ENCODE measurements around the gene DLG4. TPM values are rescaled to one million over a fixed set of nuclear protein-coding genes. Genes with fewer than 3 reads are reported as not detected.

Gene DLG4
- total and polyA plus RNA-seq, 2 experiments from 2014 or later: 2.9 to 10.7 TPM

GRCh38 chr17:7156342-7156940, 63.2 kb downstream of the DLG4 start:
- Histone ChIP-seq H3K27ac (no peak overlapping the region), H3K9me3 (ENCODE audit: low read depth) (no peaks in the 10 kb centered on the region), H3K4me3 (no peak overlapping the region), H3K4me2 (no peak overlapping the region), H2AFZ (no peak overlapping the region), H3K27me3 (no peaks in the 10 kb centered on the region), H3K4me1 (ENCODE audit: insufficient read depth) (no peaks in the 10 kb centered on the region), H3K36me3 (replicated peaks; ENCODE audit: insufficient read depth, low read depth) (no peaks in the 10 kb centered on the region), H3K79me2 (no peaks in the 10 kb centered on the region), H4K20me1 (ENCODE audit: insufficient read depth, poor library complexity, severe bottlenecking) (no peaks in the 10 kb centered on the region), H3K9me2 (replicated peaks; ENCODE audit: insufficient read depth) (no peaks in the 10 kb centered on the region)
- DNase-seq (ENCODE audit: low spot score): no peak
- TF ChIP-seq EZH2 (IDR thresholded peaks at IDR 0.05; ENCODE audit: borderline replicate concordance): no peak
- no peak for TF ChIP-seq CTCF (IDR thresholded peaks at IDR 0.05; ENCODE audit: poor library complexity)
- TF ChIP-seq EZH2phosphoT487 (IDR thresholded peaks at IDR 0.05; ENCODE audit: low read depth, severe bottlenecking, unreplicated experiment): no peak
- 80% methylated on average over 10 of the region's 10 CpGs for WGBS (ENCODE audit: low lambda C conversion rate, missing lambda C conversion rate)

- H3K9me2 ChIP-seq (replicated peaks; ENCODE audit: insufficient read depth): no peaks in the 10 kb centered on the region
- no peaks in the 10 kb centered on the region for H3K79me2 ChIP-seq
- H3K27me3 ChIP-seq: no peaks in the 10 kb centered on the region
- no peak overlapping the region for H3K4me2 ChIP-seq
- H3K36me3 ChIP-seq (replicated peaks; ENCODE audit: insufficient read depth, low read depth): no peaks in the 10 kb centered on the region
- DNase-seq (ENCODE audit: low spot score): no peak
- H3K4me3 ChIP-seq: no peak overlapping the region
- TF ChIP-seq EZH2phosphoT487 (IDR thresholded peaks at IDR 0.05; ENCODE audit: low read depth, severe bottlenecking, unreplicated experiment) (no peak), CTCF (IDR thresholded peaks at IDR 0.05; ENCODE audit: poor library complexity) (no peak), EZH2 (IDR thresholded peaks at IDR 0.05; ENCODE audit: borderline replicate concordance) (no peak)
- H2AFZ ChIP-seq: no peak overlapping the region
- H4K20me1 ChIP-seq (ENCODE audit: insufficient read depth, poor library complexity, severe bottlenecking): no peaks in the 10 kb centered on the region
- WGBS (ENCODE audit: low lambda C conversion rate, missing lambda C conversion rate): 34% methylated on average over 3 of the region's 3 CpGs
- H3K27ac ChIP-seq: no peak overlapping the region
- H3K9me3 ChIP-seq (ENCODE audit: low read depth): no peaks in the 10 kb centered on the region
- H3K4me1 ChIP-seq (ENCODE audit: insufficient read depth): no peaks in the 10 kb centered on the region
These were observed 71.9 kb downstream of the DLG4 start for GRCh38 chr17:7147772-7148171.

- 55% methylated on average over 5 of the region's 6 CpGs for WGBS (ENCODE audit: low lambda C conversion rate, missing lambda C conversion rate)
- peaks cover 4% of the 10 kb centered on the region for H3K4me1 ChIP-seq (ENCODE audit: insufficient read depth)
- H4K20me1 ChIP-seq (ENCODE audit: insufficient read depth, poor library complexity, severe bottlenecking): no peaks in the 10 kb centered on the region
- H2AFZ ChIP-seq: no peak overlapping the region
- H3K4me3 ChIP-seq: no peak overlapping the region
- no peak for TF ChIP-seq CTCF (IDR thresholded peaks at IDR 0.05; ENCODE audit: poor library complexity)
- no peak for TF ChIP-seq EZH2phosphoT487 (IDR thresholded peaks at IDR 0.05; ENCODE audit: low read depth, severe bottlenecking, unreplicated experiment)
- TF ChIP-seq EZH2 (IDR thresholded peaks at IDR 0.05; ENCODE audit: borderline replicate concordance): no peak
- no peaks in the 10 kb centered on the region for H3K9me3 ChIP-seq (ENCODE audit: low read depth)
- no peak overlapping the region for H3K4me2 ChIP-seq
- H3K9me2 ChIP-seq (replicated peaks; ENCODE audit: insufficient read depth): no peaks in the 10 kb centered on the region
- H3K79me2 ChIP-seq: no peaks in the 10 kb centered on the region
- no peak overlapping the region for H3K27ac ChIP-seq
- H3K36me3 ChIP-seq (replicated peaks; ENCODE audit: insufficient read depth, low read depth): no peaks in the 10 kb centered on the region
- H3K27me3 ChIP-seq: no peaks in the 10 kb centered on the region
- no peak for DNase-seq (ENCODE audit: low spot score)
These were observed 73.5 kb downstream of the DLG4 start for GRCh38 chr17:7146115-7146514.

Measured in hepatocyte (in vitro differentiated cells).